Colonic mucosa (tissue), 4 donors: ENCODE measurements around the gene WRAP73. TPM values are rescaled to one million over a fixed set of nuclear protein-coding genes. Genes with fewer than 3 reads are reported as not detected.

ENCODE experiments used
- DNase-seq: peaks from one replicate; pipeline ENCODE4 v3.0.0-alpha.2; 2020
- H3K27ac ChIP-seq: fragments of 200-600 bp; one replicate; pipeline ENCODE4 v1.8.0; 2021
- H3K27me3 ChIP-seq: fragments of 200-600 bp; one replicate; pipeline ENCODE4 v1.8.0; 2021
- H3K36me3 ChIP-seq: fragments of 200-600 bp; one replicate; pipeline ENCODE4 v1.8.0; 2021
- H3K4me1 ChIP-seq: fragments of 200-600 bp; one replicate; pipeline ENCODE4 v1.8.0; 2021; ENCODE audit warnings: mild to moderate bottlenecking
- H3K4me3 ChIP-seq: fragments of 200-600 bp; one replicate; pipeline ENCODE4 v1.8.0; 2021
- H3K9ac ChIP-seq, 2 donors: one replicate each; pipeline ENCODE4 v1.7.0; 2013; ENCODE audit warnings: control low read depth in 2 of 2, low read depth in 2 of 2, low read length in 2 of 2
- H3K9me3 ChIP-seq: fragments of 200-600 bp; one replicate; pipeline ENCODE4 v1.8.0; 2021
- intact Hi-C: fragments of 100-400 bp; cut with DNase I; formaldehyde crosslinking; loops from one replicate; pipeline ENCODE4 v1.14.1; 2022
- total RNA-seq, 2 donors: library from RNA; stranded (reverse); fragmentation: NEBNext Ultra II Directional in 1 of 2; extraction: Animal tissue kit (Norgen Biotek cat#: 25700) in 1 of 2; gene quantifications; one replicate each; pipeline ENCODE4 v1.2.1, GENCODE V29; 2021
- TF ChIP-seq, protein P1 (sequence below): fragments of 200-600 bp; IDR thresholded peaks from one replicate; pipeline ENCODE4 v1.8.0; 2022; ENCODE audit warnings: antibody characterized with exemption, mild to moderate bottlenecking
- donor health status: healthy.
- donor health status: DM: no; HTN: no; CAD: no.
- donor health status: DM: no; HTN: no; CAD: no.

The WRAP73 gene
- total RNA-seq, 2 donors from 2014 or later, result 19.9 to 24.2 TPM

DNA sequence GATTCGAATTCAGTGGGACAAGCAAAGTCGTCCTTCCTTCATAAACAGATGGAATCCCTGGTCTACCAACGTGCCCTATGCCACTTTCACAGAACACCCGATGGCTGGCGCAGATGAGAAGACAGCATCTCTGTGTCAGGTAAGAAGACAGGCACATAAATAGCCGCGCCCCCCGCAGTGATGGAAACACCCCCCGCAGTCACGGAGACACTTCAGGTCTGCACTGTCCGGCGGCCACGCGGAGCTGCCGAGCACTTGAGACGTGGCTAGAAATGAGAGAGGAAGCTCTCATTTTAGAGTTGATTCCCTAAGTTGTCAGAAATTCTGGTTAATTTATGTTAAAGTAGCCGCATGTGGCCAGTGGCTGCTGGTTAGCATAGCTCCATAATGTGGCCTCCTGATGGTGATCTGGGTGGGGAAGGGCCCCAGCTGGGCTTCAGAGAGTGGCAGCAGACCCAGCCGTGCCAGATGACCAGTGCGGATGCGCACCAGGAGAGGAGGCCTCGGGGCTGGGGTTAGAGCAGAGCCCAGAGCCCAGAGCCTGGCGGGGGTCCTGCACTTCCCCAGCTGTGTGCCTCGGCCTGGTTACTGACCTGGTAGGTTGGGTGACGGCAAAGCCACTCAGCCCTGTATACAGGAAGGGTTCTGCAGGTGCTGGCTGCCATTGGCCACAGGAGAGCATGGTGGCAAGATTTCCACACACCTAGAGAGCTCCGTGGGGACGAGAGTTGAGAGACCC lies 22.2 kb downstream of the WRAP73 start:
- Histone ChIP-seq H3K9me3 (no peaks in the 10 kb centered on the region), H3K36me3 (no peaks in the 10 kb centered on the region), H3K4me1 (peaks cover 5% of the 10 kb centered on the region), H3K9ac (no peak overlapping the region), H3K27ac (no peak overlapping the region), H3K4me3 (no peak overlapping the region), H3K27me3 (no peaks in the 10 kb centered on the region)
- DNase-seq, result no peak
- TF ChIP-seq, protein P1, sequence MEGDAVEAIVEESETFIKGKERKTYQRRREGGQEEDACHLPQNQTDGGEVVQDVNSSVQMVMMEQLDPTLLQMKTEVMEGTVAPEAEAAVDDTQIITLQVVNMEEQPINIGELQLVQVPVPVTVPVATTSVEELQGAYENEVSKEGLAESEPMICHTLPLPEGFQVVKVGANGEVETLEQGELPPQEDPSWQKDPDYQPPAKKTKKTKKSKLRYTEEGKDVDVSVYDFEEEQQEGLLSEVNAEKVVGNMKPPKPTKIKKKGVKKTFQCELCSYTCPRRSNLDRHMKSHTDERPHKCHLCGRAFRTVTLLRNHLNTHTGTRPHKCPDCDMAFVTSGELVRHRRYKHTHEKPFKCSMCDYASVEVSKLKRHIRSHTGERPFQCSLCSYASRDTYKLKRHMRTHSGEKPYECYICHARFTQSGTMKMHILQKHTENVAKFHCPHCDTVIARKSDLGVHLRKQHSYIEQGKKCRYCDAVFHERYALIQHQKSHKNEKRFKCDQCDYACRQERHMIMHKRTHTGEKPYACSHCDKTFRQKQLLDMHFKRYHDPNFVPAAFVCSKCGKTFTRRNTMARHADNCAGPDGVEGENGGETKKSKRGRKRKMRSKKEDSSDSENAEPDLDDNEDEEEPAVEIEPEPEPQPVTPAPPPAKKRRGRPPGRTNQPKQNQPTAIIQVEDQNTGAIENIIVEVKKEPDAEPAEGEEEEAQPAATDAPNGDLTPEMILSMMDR, result no peak
- intact Hi-C loops, result no loop called here

DNA sequence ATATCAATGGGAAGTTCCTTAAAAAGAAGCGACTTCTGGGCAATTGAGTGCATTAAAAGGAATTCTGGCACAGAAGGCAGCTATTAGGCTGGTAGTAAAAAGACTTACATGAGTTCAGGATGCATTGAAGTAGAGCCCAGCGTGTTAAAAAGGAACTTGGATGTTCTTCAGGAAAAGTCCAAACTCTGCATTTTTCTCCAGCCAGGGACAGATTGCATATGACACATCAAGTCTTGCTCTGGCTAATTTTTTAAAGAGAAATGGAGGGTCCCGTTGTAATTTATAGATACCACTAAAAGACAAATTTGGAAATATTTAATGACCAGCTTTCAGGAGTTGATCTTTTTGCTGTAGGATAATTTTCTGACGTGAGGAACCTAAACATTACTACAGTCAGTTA lies 23.9 kb downstream of the WRAP73 start:
- H3K4me1 ChIP-seq, result peaks cover 5% of the 10 kb centered on the region
- no peak for DNase-seq
- H3K9ac ChIP-seq, result peak overlapping the region; percentile 81 to 86
- TF ChIP-seq, protein P1, result no peak
- H3K27me3 ChIP-seq, result no peaks in the 10 kb centered on the region
- intact Hi-C loops, result no loop called here
- H3K4me3 ChIP-seq, result peak overlapping the region; percentile 95
- H3K27ac ChIP-seq, result peak overlapping the region; percentile 77
- H3K36me3 ChIP-seq, result no peaks in the 10 kb centered on the region
- H3K9me3 ChIP-seq, result no peaks in the 10 kb centered on the region

DNA sequence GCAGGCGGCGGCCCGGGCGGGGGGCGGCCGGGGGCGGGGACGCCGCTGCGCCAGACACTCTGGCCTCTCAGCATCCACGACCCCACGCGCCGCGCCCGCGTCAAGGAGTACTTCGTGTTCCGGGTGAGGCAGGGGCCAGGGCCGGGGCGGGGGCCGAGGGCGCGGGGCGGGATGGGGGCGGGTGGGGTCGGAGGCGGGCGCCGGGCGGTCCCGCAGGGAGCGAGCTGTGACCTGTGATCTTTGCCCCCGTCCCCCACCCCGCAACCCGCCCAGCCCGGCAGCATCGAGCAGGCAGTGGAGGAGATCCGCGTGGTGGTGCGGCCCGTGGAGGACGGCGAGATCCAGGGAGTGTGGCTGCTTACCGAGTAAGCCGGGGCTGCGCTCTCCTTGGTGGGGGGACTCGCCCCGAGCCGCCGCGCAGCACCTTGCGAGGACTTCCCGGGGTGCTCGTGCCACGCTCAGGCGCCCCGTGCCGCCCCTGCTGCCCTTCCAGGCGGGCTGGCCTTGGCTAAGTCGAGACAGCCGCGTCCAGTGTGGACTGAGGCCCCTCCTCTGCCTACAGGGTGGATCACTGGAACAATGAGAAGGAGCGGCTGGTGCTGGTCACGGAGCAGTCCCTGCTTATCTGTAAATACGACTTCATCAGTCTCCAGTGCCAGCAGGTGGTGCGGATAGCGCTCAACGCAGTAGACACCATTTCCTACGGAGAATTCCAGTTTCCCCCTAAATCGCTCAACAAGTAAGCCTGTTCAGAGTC lies 24.6 kb downstream of the WRAP73 start:
- TF ChIP-seq, protein P1, result no peak
- Histone ChIP-seq H3K9ac (peak overlapping the region; percentile 81 to 86), H3K4me3 (peak overlapping the region; percentile 95), H3K27ac (peak overlapping the region; percentile 77), H3K36me3 (no peaks in the 10 kb centered on the region), H3K4me1 (peaks cover 5% of the 10 kb centered on the region), H3K27me3 (no peaks in the 10 kb centered on the region), H3K9me3 (no peaks in the 10 kb centered on the region)
- DNase-seq, result peak; percentile 70
- intact Hi-C loops, result no loop called here

DNA sequence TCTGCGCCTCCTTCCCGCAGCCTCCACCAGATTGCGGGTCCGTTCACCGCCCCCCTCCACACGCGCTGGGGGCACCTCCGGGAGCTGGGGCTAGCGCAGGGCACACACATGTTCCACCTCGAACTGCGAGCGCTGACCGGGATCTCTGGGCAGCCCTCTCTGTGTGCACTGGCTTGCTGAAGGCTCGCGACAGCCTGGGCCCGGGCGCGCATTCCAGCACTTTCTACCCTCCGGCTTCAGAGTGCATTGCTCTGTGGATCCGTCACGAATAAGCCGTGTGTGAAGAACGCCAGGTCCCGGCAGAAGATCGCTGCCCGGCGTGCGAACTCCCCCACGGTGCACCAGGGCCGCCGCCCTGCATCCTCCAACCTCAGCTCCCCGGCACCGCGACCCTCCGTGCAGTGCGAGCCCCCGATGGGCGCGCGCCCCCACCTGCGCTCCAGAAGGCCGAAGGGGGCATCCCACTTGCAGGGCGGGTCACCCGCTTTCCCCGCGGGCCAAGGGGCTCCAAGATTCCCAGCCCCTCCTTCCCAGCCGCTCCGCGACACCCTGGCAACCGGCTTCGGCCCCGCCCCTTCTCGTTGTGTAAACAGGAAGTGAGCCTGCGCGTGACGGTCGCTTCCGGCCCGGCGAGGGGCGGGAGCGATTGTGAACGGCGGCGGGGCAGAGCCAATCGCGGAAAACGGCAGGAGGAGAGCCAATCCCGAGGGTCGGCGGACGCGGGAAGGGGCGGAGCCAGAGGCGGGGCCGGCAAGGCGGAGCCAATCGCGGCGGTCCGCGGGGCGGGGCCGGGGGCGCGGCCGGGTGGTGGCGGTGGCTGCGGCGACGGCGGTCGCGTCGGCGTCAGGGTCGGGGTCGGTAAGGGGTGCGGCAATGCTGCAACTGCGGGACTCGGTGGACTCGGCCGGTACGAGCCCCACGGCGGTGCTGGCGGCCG lies 25.4 kb downstream of the WRAP73 start, which contains the start of gene TPRG1L:
Gene TPRG1L (plus strand): TSS at position 816 of the 937 bp plus-strand sequence. CDS start 58 bp downstream, at position 874.
- no peaks in the 10 kb centered on the region for H3K27me3 ChIP-seq
- intact Hi-C loops, result no loop called here
- peaks cover 5% of the 10 kb centered on the region for H3K4me1 ChIP-seq
- peak within 1 kb of the TSS; percentile 77 for H3K27ac ChIP-seq
- H3K4me3 ChIP-seq, result peak within 1 kb of the TSS; percentile 95
- peak within 1 kb of the TSS; percentile 86 to 87 for H3K9ac ChIP-seq
- no peaks in the 10 kb centered on the region for H3K36me3 ChIP-seq
- TF ChIP-seq, protein P1, result no peak
- DNase-seq, result peak; percentile 99
- H3K9me3 ChIP-seq, result no peaks in the 10 kb centered on the region
